HepG2 (cell line): ENCODE data around the gene HDAC10. TPM values are rescaled to one million over a fixed set of nuclear protein-coding genes. Genes with fewer than 3 reads are reported as not detected.

Experiments used
- GABPB1 ChIP-seq: IDR thresholded peaks from 2 replicates; pipeline ENCODE4 v1.6.1; 2016; ENCODE audit warnings: mild to moderate bottlenecking, missing genetic modification reagents, moderate library complexity, missing compliant biosample characterization
- HDAC1 ChIP-seq: sonication (generic); formaldehyde crosslinking; IDR thresholded peaks from 2 replicates; pipeline ENCODE4 v1.5.1; 2020; ENCODE audit warnings: mild to moderate bottlenecking, missing genetic modification reagents
- HIVEP1 ChIP-seq: sonication (generic); formaldehyde crosslinking; IDR thresholded peaks from 2 replicates; pipeline ENCODE4 v1.4.0; 2020; ENCODE audit warnings: mild to moderate bottlenecking, missing genetic modification reagents
- HNF4A ChIP-seq: sonication (generic); formaldehyde crosslinking; IDR thresholded peaks from 2 replicates; pipeline ENCODE4 v1.4.0; 2020; ENCODE audit warnings: missing genetic modification reagents
- HNRNPL ChIP-seq: fragments of 200-400 bp; formaldehyde crosslinking; IDR thresholded peaks from 2 replicates; pipeline ENCODE4 v1.6.1; 2017; ENCODE audit warnings: mild to moderate bottlenecking, low read depth, low read length
- NFIC ChIP-seq: IDR thresholded peaks from 2 replicates; pipeline ENCODE4 v1.6.1; 2012; ENCODE audit warnings: mild to moderate bottlenecking, low read length, inconsistent platforms
- NONO ChIP-seq, 2 experiments: fragments of 450-650 bp in 1 of 2; sonication (generic) in 1 of 2; formaldehyde crosslinking in 1 of 2; IDR thresholded peaks in 1 of 2; conservative IDR thresholded peaks in 1 of 2; 2 replicates each; pipeline versions ENCODE4 v1.6.1 to v1.8.0; 2017 to 2022; ENCODE audit warnings: mild to moderate bottlenecking in 1 of 2, missing genetic modification reagents in 1 of 2, moderate library complexity in 1 of 2
- NR2F6 ChIP-seq, 2 experiments: IDR thresholded peaks; 2 replicates each; pipeline ENCODE4 v1.6.1; 2016; ENCODE audit warnings: antibody characterized with exemption in 1 of 2, mild to moderate bottlenecking in 1 of 2
- SPEN ChIP-seq: sonication (generic); formaldehyde crosslinking; IDR thresholded peaks from 2 replicates; pipeline ENCODE4 v1.5.1; 2020; ENCODE audit warnings: low read depth, mild to moderate bottlenecking, missing genetic modification reagents
- TSC22D2 ChIP-seq: sonication (generic); formaldehyde crosslinking; IDR thresholded peaks from 2 replicates; pipeline ENCODE4 v1.5.1; 2020; ENCODE audit warnings: missing genetic modification reagents, mild to moderate bottlenecking, borderline replicate concordance
- ZBTB38 ChIP-seq: sonication (generic); formaldehyde crosslinking; IDR thresholded peaks from 2 replicates; pipeline ENCODE4 v1.5.1; 2020; ENCODE audit warnings: mild to moderate bottlenecking, missing genetic modification reagents
- ZNF232 ChIP-seq: sonication (generic); formaldehyde crosslinking; IDR thresholded peaks from 2 replicates; pipeline ENCODE4 v1.4.0; 2020; ENCODE audit warnings: missing genetic modification reagents, borderline replicate concordance
- ZNF788 ChIP-seq: sonication (generic); formaldehyde crosslinking; IDR thresholded peaks from 2 replicates; pipeline ENCODE4 v1.5.0; 2020; ENCODE audit warnings: mild to moderate bottlenecking, missing genetic modification reagents, borderline replicate concordance
- polyA plus RNA-seq, 8 experiments: library from polyadenylated mRNA; depleted of rRNA in 3 of 8; stranded (reverse) in 7 of 8; unstranded in 1 of 8; fragments of >200 nt; fragmentation: Illumina TruSeq in 4 of 8; extraction: Trizol in 4 of 8; gene quantifications; 2 replicates each; pipeline versions ENCODE4 v1.2.1 to v1.2.3, GENCODE V29; 2011 to 2016; ENCODE audit warnings: low read depth in 4 of 8, missing spikeins in 1 of 8, mixed read lengths in 1 of 8; ENCODE audit not compliant: insufficient read depth in 1 of 8
- total RNA-seq, 5 experiments: library from RNA; depleted of rRNA; stranded (reverse); fragments of >200 nt; fragmentation: Illumina TruSeq; extraction: Trizol; gene quantifications; 2 replicates each; pipeline ENCODE4 v1.2.3, GENCODE V29; 2016; ENCODE audit warnings: low read depth in 1 of 5
- TF ChIP-seq, protein P1 (sequence below): sonication (generic); formaldehyde crosslinking; IDR thresholded peaks from 2 replicates; pipeline ENCODE4 v1.4.0; 2020; ENCODE audit warnings: missing genetic modification reagents
- TF ChIP-seq, protein P2 (sequence below): sonication (generic); formaldehyde crosslinking; IDR thresholded peaks from 2 replicates; pipeline ENCODE4 v1.4.0; 2020; ENCODE audit warnings: missing genetic modification reagents
- TF ChIP-seq, protein P3 (sequence below): sonication (generic); formaldehyde crosslinking; IDR thresholded peaks from 2 replicates; pipeline ENCODE4 v1.4.0; 2020; ENCODE audit warnings: missing genetic modification reagents
- TF ChIP-seq, protein P4 (sequence below): sonication (generic); formaldehyde crosslinking; IDR thresholded peaks from 2 replicates; pipeline ENCODE4 v1.5.0; 2020; ENCODE audit warnings: mild to moderate bottlenecking, missing genetic modification reagents, moderate library complexity
- TF ChIP-seq, protein P5 (sequence below): IDR thresholded peaks from 2 replicates; pipeline ENCODE4 v1.6.1; 2016; ENCODE audit warnings: low read depth, borderline replicate concordance

HDAC10 gene
- total and polyA plus RNA-seq, 2 of the 13 experiments (the other 11 are each of a cell fraction or from before 2014, with no cell fraction given): 13.9 to 14.9 TPM

DNA sequence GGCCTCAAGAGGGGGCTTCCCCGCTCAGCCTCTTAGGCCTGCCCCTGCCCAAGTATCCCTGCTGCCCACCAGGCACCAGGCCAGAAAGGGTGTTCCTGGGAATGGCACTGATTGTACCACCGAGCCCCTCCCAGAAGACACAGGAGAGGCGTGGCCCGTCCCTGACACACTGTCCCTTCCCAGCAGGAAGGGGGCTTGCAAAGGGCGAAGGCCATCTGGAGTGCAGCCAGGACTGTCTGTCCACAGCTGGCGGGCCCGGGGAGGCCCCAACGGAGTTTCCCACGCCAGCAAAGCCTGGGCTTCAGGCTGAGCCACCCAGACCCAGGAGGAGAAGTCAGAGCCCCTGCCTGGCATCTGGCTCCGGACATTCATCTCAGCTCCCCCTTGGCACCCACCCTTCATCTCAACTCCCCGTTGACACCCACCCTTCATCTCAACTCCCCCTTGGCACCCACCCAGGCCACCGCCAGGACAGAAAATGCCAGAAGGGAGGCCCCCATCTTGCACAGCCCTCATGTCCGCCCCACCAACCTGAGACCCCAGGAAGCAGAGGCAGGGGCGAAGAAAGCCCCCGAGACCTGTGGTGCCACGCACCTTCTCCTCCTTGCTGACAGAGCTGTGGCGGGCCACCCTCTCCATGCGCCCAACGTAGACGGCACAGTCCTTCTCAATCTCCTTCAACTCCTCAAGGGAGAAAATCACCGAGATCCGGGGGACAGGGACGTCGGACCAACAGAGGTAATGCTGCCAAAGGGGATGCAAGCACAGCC is 25.7 kb downstream of the HDAC10 start (continued):
- TF ChIP-seq, protein P1, sequence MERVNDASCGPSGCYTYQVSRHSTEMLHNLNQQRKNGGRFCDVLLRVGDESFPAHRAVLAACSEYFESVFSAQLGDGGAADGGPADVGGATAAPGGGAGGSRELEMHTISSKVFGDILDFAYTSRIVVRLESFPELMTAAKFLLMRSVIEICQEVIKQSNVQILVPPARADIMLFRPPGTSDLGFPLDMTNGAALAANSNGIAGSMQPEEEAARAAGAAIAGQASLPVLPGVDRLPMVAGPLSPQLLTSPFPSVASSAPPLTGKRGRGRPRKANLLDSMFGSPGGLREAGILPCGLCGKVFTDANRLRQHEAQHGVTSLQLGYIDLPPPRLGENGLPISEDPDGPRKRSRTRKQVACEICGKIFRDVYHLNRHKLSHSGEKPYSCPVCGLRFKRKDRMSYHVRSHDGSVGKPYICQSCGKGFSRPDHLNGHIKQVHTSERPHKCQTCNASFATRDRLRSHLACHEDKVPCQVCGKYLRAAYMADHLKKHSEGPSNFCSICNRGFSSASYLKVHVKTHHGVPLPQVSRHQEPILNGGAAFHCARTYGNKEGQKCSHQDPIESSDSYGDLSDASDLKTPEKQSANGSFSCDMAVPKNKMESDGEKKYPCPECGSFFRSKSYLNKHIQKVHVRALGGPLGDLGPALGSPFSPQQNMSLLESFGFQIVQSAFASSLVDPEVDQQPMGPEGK (CRISPR knock-in tag): peak; percentile 70
- TF ChIP-seq GABPB1 (CRISPR knock-in tag) (peak; percentile 16; the same call in 1 of the 2 replicates), HIVEP1 (CRISPR knock-in tag) (peak; percentile 67; the same call in 1 of the 2 replicates), NONO (IDR thresholded peaks at IDR 0.05) (no peak), NONO (CRISPR knock-in tag; conservative IDR thresholded peaks at IDR 0.05) (0 out of 2 replicates have a peak, but pooled peaks have one; percentile 16), ZBTB38 (CRISPR knock-in tag) (peak; percentile 89), HNRNPL (0 out of 2 replicates have a peak, but pooled peaks have one; percentile 66), ZNF232 (CRISPR knock-in tag) (no peak), SPEN (CRISPR knock-in tag) (peak; percentile 36; the same call in 1 of the 2 replicates), HDAC1 (peak; percentile 56), TSC22D2 (no peak), NR2F6 (IDR thresholded peaks at IDR 0.05) (0 out of 2 replicates have a peak, but pooled peaks have one; percentile 31), NR2F6 (CRISPR knock-in tag; IDR thresholded peaks at IDR 0.05) (peak; percentile 48; the same call in 1 of the 2 replicates), ZNF788 (0 out of 2 replicates have a peak, but pooled peaks have one; percentile 23), NFIC (no peak), HNF4A (peak; percentile 70)
- TF ChIP-seq, protein P2, sequence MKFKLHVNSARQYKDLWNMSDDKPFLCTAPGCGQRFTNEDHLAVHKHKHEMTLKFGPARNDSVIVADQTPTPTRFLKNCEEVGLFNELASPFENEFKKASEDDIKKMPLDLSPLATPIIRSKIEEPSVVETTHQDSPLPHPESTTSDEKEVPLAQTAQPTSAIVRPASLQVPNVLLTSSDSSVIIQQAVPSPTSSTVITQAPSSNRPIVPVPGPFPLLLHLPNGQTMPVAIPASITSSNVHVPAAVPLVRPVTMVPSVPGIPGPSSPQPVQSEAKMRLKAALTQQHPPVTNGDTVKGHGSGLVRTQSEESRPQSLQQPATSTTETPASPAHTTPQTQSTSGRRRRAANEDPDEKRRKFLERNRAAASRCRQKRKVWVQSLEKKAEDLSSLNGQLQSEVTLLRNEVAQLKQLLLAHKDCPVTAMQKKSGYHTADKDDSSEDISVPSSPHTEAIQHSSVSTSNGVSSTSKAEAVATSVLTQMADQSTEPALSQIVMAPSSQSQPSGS (CRISPR knock-in tag): no peak
- TF ChIP-seq, protein P3, sequence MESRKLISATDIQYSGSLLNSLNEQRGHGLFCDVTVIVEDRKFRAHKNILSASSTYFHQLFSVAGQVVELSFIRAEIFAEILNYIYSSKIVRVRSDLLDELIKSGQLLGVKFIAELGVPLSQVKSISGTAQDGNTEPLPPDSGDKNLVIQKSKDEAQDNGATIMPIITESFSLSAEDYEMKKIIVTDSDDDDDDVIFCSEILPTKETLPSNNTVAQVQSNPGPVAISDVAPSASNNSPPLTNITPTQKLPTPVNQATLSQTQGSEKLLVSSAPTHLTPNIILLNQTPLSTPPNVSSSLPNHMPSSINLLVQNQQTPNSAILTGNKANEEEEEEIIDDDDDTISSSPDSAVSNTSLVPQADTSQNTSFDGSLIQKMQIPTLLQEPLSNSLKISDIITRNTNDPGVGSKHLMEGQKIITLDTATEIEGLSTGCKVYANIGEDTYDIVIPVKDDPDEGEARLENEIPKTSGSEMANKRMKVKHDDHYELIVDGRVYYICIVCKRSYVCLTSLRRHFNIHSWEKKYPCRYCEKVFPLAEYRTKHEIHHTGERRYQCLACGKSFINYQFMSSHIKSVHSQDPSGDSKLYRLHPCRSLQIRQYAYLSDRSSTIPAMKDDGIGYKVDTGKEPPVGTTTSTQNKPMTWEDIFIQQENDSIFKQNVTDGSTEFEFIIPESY (CRISPR knock-in tag): peak; percentile 81
- TF ChIP-seq, protein P4, sequence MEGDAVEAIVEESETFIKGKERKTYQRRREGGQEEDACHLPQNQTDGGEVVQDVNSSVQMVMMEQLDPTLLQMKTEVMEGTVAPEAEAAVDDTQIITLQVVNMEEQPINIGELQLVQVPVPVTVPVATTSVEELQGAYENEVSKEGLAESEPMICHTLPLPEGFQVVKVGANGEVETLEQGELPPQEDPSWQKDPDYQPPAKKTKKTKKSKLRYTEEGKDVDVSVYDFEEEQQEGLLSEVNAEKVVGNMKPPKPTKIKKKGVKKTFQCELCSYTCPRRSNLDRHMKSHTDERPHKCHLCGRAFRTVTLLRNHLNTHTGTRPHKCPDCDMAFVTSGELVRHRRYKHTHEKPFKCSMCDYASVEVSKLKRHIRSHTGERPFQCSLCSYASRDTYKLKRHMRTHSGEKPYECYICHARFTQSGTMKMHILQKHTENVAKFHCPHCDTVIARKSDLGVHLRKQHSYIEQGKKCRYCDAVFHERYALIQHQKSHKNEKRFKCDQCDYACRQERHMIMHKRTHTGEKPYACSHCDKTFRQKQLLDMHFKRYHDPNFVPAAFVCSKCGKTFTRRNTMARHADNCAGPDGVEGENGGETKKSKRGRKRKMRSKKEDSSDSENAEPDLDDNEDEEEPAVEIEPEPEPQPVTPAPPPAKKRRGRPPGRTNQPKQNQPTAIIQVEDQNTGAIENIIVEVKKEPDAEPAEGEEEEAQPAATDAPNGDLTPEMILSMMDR (CRISPR knock-in tag): peak; percentile 14; the same call in 1 of the 2 replicates
- TF ChIP-seq, protein P5, sequence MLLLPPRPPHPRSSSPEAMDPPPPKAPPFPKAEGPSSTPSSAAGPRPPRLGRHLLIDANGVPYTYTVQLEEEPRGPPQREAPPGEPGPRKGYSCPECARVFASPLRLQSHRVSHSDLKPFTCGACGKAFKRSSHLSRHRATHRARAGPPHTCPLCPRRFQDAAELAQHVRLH (CRISPR knock-in tag): no peak
